CD4-positive, alpha-beta T cell treated with Interleukin-6 for 4 hours (primary cell): Measurements from ENCODE around the gene SLC43A1.

Source experiments
- DNase-seq: peaks from one replicate; pipeline ENCODE4 v3.0.0-alpha.2; 2020; ENCODE audit warnings: mixed read lengths

Gene SLC43A1

GRCh38 chr11:57497303-57498247 lies 17.9 kb downstream of the SLC43A1 start:
- DNase-seq = no peak

GRCh38 chr11:57496109-57496820 lies 19.2 kb downstream of the SLC43A1 start:
- no peak for DNase-seq

- DNase-seq = peak; percentile 82
Measured at GRCh38 chr11:57493507-57494503, 21.7 kb downstream of the SLC43A1 start.

GRCh38 chr11:57491371-57492061 lies 24.0 kb downstream of the SLC43A1 start:
- peak; percentile 61 for DNase-seq

- no peak for DNase-seq
Measured at GRCh38 chr11:57490456-57491248, 24.9 kb downstream of the SLC43A1 start.

- no peak for DNase-seq
Measured at GRCh38 chr11:57487920-57488659, 27.4 kb downstream of the SLC43A1 start.

GRCh38 chr11:57487021-57487778 lies 28.3 kb downstream of the SLC43A1 start:
- no peak for DNase-seq

GRCh38 chr11:57485217-57485990 lies 30.1 kb downstream of the SLC43A1 start:
- no peak for DNase-seq

GRCh38 chr11:57484141-57484710 lies 31.3 kb downstream of the SLC43A1 start:
- no peak for DNase-seq

- DNase-seq = no peak
Measured at GRCh38 chr11:57483562-57483918, 32.0 kb downstream of the SLC43A1 start.

GRCh38 chr11:57482782-57483561 lies 32.5 kb downstream of the SLC43A1 start:
- DNase-seq = peak; percentile 68

GRCh38 chr11:57481915-57482781 lies 33.4 kb downstream of the SLC43A1 start:
- no peak for DNase-seq

GRCh38 chr11:57481315-57481714 lies 34.2 kb downstream of the SLC43A1 start:
- no peak for DNase-seq

- peak; percentile 72 for DNase-seq
Measured at GRCh38 chr11:57480409-57481137, 34.9 kb downstream of the SLC43A1 start.

GRCh38 chr11:57479911-57480310 lies 35.6 kb downstream of the SLC43A1 start:
- DNase-seq = no peak
